ENCODE data around the gene HIPK2. TPM values are rescaled to one million over a fixed set of nuclear protein-coding genes. Genes with fewer than 3 reads are reported as not detected.

HIPK2 gene
- total and polyA plus RNA-seq, 8 donors, result 3.4 to 103 (median 38.6) TPM

DNA sequence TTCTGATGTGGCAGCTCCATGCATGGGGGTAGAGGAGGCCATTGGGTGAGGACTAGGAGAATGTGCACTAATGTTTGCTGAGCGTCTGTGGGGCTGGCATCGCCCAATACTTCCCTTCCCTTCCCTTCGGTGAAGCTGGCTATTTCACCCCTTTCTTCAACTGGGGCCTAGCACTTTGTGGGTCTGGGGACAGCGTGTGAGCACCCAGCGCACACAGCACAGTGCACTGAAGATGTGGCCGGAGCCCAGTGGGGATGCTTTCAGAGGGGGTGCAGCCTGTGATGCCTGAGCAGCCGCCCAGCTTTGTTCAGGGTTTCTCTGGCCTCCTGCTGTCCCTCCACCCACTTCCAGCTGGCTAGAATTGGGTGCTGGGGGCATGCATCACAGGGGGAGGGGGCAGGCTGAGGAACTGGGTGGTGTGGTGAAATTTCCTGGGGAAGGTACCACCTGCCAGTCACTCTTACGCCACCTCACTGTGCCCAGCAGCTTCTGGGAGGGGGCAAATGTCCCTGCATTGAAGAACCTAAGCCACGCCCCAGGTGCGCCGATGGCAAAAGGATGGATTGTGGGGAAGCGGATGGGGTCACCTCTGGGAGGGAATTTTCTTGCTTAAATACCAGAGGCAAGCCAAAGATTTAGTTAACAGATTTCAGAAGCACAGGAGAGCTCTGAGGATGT is 208.8 kb downstream of the HIPK2 start:
- H3K9me3 ChIP-seq, result no peaks in the 10 kb centered on the region
- WGBS, 5 donors, result 87 to 97% (median 95%) methylated on average over 10 to 12 of the region's 12 CpGs
- TF ChIP-seq, protein P1, sequence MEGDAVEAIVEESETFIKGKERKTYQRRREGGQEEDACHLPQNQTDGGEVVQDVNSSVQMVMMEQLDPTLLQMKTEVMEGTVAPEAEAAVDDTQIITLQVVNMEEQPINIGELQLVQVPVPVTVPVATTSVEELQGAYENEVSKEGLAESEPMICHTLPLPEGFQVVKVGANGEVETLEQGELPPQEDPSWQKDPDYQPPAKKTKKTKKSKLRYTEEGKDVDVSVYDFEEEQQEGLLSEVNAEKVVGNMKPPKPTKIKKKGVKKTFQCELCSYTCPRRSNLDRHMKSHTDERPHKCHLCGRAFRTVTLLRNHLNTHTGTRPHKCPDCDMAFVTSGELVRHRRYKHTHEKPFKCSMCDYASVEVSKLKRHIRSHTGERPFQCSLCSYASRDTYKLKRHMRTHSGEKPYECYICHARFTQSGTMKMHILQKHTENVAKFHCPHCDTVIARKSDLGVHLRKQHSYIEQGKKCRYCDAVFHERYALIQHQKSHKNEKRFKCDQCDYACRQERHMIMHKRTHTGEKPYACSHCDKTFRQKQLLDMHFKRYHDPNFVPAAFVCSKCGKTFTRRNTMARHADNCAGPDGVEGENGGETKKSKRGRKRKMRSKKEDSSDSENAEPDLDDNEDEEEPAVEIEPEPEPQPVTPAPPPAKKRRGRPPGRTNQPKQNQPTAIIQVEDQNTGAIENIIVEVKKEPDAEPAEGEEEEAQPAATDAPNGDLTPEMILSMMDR (IDR thresholded peaks at IDR 0.05), result no peak
- TF ChIP-seq EP300 (IDR thresholded peaks at IDR 0.05) (no peak), POLR2AphosphoS5 (IDR thresholded peaks at IDR 0.05) (no peak), POLR2A (IDR thresholded peaks at IDR 0.05) (no peak)
- peaks cover 0 to 5% (median 0%) of the 10 kb centered on the region in 4 donors for H3K4me1 ChIP-seq
- H3K36me3 ChIP-seq, result peaks cover 24 to 88% (median 72%) of the 10 kb centered on the region in 4 donors
- no peak overlapping the region for H3K27ac ChIP-seq
- no peak overlapping the region for H3K4me3 ChIP-seq
- no peaks in the 10 kb centered on the region for H3K27me3 ChIP-seq
- intact Hi-C loops (cut with DNase I; ENCODE audit: low total_unique reads), result no loop called here
- no peak for DNase-seq

DNA sequence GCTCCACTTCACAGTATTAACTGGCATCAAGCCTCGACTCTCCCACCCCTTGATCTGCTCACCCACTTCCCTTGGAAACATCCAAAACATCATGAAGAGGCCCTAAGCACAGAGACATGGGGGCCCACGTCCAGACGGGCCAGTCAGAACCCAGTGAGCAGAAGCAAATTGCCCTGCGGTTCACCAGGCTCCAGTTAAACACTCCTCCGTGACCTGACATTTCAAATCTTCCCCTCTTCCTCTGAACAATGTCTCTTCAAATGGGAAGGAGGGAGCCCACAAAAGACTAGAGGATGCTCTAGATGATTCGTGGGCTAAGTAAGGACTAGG is 209.5 kb downstream of the HIPK2 start:
- H3K36me3 ChIP-seq, result peaks cover 18 to 86% (median 67%) of the 10 kb centered on the region in 4 donors
- 86 to 93% (median 90%) methylated on average over 6 of the region's 6 CpGs for WGBS, 5 donors
- no peak for DNase-seq
- no peaks in the 10 kb centered on the region for H3K9me3 ChIP-seq
- intact Hi-C loops (cut with DNase I; ENCODE audit: low total_unique reads), result no loop called here
- no peak for TF ChIP-seq POLR2AphosphoS5 (IDR thresholded peaks at IDR 0.05)
- TF ChIP-seq, protein P1 (IDR thresholded peaks at IDR 0.05), result no peak
- TF ChIP-seq EP300 (IDR thresholded peaks at IDR 0.05), result no peak
- TF ChIP-seq POLR2A (IDR thresholded peaks at IDR 0.05), result no peak
- H3K27ac ChIP-seq, result no peak overlapping the region
- H3K4me3 ChIP-seq, result no peak overlapping the region
- H3K27me3 ChIP-seq, result no peaks in the 10 kb centered on the region
- H3K4me1 ChIP-seq, result peaks cover 0 to 5% (median 0%) of the 10 kb centered on the region in 4 donors

DNA sequence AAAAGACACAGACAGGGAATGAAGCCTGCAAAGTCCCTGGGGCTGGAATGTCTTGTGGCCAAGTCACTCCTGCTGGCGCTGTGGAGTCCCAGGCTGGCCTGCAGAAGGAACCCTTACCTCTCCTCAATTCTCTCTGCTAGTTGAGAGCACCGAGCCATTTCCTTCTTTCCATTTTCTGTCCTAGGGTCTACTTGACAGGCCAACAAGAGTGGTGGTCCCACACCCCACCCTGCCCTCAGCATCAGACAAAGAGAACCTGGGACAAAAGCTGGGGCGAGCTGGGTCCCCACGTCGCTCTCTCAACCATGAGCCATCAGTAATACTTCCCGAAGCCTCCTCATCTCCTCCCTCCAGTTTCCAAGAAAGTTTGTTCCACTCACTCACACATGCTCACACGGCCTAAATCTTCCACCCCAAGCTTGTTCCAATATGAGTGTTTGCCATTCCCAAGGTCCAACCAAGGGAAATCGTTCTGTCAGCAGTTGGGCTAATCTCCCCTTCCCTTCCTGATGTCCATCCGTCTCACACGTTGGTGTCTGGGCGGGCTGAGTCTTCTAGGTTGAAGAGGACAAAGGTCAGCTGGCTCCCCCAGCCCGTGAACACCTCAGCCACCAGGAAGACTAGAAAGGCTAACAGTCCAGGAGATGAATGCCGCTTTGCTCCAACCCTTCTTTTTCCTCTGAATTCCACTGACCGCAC is 210.0 kb downstream of the HIPK2 start:
- TF ChIP-seq POLR2A (IDR thresholded peaks at IDR 0.05), result no peak
- no peak for TF ChIP-seq POLR2AphosphoS5 (IDR thresholded peaks at IDR 0.05)
- no peak for TF ChIP-seq EP300 (IDR thresholded peaks at IDR 0.05)
- TF ChIP-seq, protein P1 (IDR thresholded peaks at IDR 0.05), result no peak
- no peak overlapping the region for H3K4me3 ChIP-seq
- no peaks in the 10 kb centered on the region for H3K27me3 ChIP-seq
- 85 to 92% (median 89%) methylated on average over 14 of the region's 14 CpGs for WGBS, 5 donors
- H3K27ac ChIP-seq, result no peak overlapping the region
- H3K9me3 ChIP-seq, result no peaks in the 10 kb centered on the region
- intact Hi-C loops (cut with DNase I; ENCODE audit: low total_unique reads), result no loop called here
- H3K36me3 ChIP-seq, result peaks cover 13 to 86% (median 63%) of the 10 kb centered on the region in 4 donors
- peaks cover 0 to 5% (median 0%) of the 10 kb centered on the region in 4 donors for H3K4me1 ChIP-seq
- no peak for DNase-seq

DNA sequence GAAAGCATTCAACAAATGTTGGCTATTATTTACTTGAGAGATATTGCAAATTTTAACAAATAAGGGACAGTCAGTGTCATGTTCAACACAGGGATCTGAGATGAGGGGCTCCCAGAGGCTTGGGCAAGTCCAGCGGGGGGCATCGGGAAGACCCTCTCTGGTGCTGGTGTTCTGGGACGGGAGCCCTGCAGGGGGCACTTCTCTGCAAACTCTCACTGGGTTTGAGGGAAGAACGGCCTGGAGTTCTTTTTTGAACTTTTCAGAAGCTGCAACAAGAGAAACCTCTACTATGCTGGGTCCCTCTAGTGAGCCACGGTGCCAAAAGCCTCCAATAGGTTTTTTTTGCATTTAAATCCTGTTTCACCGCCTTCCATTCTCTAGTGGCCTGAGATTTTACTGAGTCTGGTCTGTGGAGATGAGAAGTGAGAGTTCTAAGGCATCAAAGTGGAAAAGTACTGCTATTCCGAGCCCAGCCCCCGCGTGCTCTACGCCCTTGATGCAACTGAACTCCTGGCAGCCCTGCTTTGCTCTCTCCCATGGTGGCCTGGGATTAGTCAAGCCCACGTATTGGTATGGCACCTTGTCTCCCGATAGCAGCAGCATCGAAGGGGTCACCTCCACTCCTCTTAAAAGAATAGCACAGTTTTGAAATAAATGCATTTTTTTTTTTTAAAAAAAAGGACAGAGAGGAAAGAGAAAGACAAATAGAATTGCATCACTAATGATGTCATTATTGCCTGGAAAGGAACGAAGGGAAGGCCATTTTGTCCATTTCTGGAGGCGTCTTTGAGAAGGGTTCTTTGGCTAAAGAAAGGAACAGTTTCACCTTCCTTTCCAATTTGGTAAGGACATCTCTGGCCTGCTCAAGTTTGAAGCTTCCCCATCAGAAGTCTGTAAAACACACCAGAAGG is 210.8 kb downstream of the HIPK2 start:
- Histone ChIP-seq H3K4me1 (peaks cover 0 to 5% (median 0%) of the 10 kb centered on the region in 4 donors), H3K27ac (no peak overlapping the region), H3K36me3 (peaks cover 11 to 78% (median 57%) of the 10 kb centered on the region in 4 donors), H3K27me3 (no peaks in the 10 kb centered on the region), H3K4me3 (no peak overlapping the region), H3K9me3 (no peaks in the 10 kb centered on the region)
- no peak for DNase-seq
- TF ChIP-seq EP300 (IDR thresholded peaks at IDR 0.05) (no peak), POLR2A (IDR thresholded peaks at IDR 0.05) (no peak), POLR2AphosphoS5 (IDR thresholded peaks at IDR 0.05) (no peak)
- TF ChIP-seq, protein P1 (IDR thresholded peaks at IDR 0.05), result no peak
- 92 to 95% (median 94%) methylated on average over 15 of the region's 15 CpGs for WGBS, 5 donors
- intact Hi-C loops (cut with DNase I; ENCODE audit: low total_unique reads), result no loop called here

Data from stomach (tissue), 9 donors.